ENCODE results near the gene ANKDD1A.

The ANKDD1A gene

GRCh38 chr15:64904189-64904588 lies 7.5 kb upstream of the ANKDD1A start:
- Mint-ChIP-seq H3K27ac (no peak overlapping the region), H3K4me3 (no peak overlapping the region), H3K36me3 (ENCODE audit: low read depth) (peaks cover 11% of the 10 kb centered on the region), H3K27me3 (no peaks in the 10 kb centered on the region), H3K4me1 (ENCODE audit: low read depth) (peaks cover 34% of the 10 kb centered on the region), H3K9me3 (peaks cover 7% of the 10 kb centered on the region)

DNA sequence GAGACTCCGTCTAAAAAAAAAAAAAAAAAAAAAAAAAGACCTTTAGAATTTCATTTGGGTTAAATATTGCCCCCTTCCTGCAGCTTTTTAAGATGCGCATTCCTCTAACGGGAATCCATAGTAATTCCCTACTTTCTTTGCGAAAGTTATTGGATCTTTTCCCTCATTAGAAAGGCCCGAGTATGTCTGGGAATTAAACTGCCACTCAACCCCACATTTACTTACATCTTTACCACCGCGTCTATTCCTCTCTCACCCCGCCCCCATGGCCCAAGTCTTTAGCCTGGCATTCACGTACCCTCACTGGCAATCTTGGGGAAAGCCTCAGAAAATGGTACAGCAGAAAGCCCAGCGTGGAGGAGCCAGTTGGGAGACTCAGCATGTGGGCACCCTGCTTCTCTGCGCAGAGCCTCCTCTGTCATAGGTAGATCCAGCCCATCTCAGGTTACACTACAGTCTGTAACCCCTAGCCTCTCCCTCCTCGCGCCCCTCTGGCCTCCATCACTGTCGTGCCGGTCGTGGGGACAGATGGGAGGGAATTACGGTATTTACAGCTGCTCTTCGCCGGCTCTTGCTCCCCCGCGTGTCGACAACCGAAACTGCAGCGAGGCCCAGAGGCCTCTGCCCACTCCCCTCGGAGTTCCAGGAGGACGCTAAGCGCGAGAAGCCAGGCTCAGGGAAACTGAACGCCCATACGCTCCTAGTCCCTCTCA lies 6.4 kb upstream of the ANKDD1A start:
- H3K27ac Mint-ChIP-seq, result peak overlapping the region; percentile 39
- H3K36me3 Mint-ChIP-seq (ENCODE audit: low read depth), result peaks cover 7% of the 10 kb centered on the region
- no peaks in the 10 kb centered on the region for H3K27me3 Mint-ChIP-seq
- H3K4me1 Mint-ChIP-seq (ENCODE audit: low read depth), result peaks cover 34% of the 10 kb centered on the region
- H3K9me3 Mint-ChIP-seq, result peaks cover 7% of the 10 kb centered on the region
- H3K4me3 Mint-ChIP-seq, result peak overlapping the region; percentile 76

GRCh38 chr15:64905941-64906340 lies 5.8 kb upstream of the ANKDD1A start:
- no peak overlapping the region for H3K4me3 Mint-ChIP-seq
- H3K36me3 Mint-ChIP-seq (ENCODE audit: low read depth), result peaks cover 2% of the 10 kb centered on the region
- H3K27me3 Mint-ChIP-seq, result peaks cover 3% of the 10 kb centered on the region
- peaks cover 3% of the 10 kb centered on the region for H3K9me3 Mint-ChIP-seq
- H3K4me1 Mint-ChIP-seq (ENCODE audit: low read depth), result peaks cover 37% of the 10 kb centered on the region
- no peak overlapping the region for H3K27ac Mint-ChIP-seq

DNA sequence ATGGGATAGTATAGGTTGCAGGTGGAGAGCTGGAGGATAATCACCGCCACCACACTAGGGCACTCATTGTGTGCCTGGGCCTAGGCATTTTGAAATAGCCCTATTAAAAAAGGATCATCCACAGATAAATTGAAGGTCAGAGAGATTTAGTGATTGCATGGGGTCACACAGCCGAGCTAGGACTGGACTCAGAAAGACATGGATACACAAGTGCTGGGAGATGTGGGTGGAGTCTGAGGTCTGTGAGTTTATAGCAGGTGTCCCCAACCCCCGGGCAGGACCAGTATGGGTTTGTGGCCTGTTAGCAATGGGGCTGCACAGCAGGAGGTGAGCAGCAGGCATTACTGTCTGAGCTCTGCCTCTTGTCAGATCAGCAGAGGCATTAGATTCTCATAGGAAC lies 5.3 kb upstream of the ANKDD1A start:
- Mint-ChIP-seq H3K4me3 (no peak overlapping the region), H3K9me3 (no peaks in the 10 kb centered on the region), H3K27ac (no peak overlapping the region), H3K36me3 (ENCODE audit: low read depth) (no peaks in the 10 kb centered on the region), H3K27me3 (peaks cover 8% of the 10 kb centered on the region), H3K4me1 (ENCODE audit: low read depth) (peaks cover 42% of the 10 kb centered on the region)

GRCh38 chr15:64907991-64908390 lies 3.7 kb upstream of the ANKDD1A start:
- Mint-ChIP-seq H3K27ac (no peak overlapping the region), H3K4me1 (ENCODE audit: low read depth) (peaks cover 34% of the 10 kb centered on the region), H3K4me3 (no peak overlapping the region), H3K27me3 (peaks cover 8% of the 10 kb centered on the region), H3K36me3 (ENCODE audit: low read depth) (no peaks in the 10 kb centered on the region), H3K9me3 (no peaks in the 10 kb centered on the region)

- Mint-ChIP-seq H3K27me3 (peaks cover 8% of the 10 kb centered on the region), H3K9me3 (no peaks in the 10 kb centered on the region), H3K4me3 (no peak overlapping the region), H3K4me1 (ENCODE audit: low read depth) (peaks cover 21% of the 10 kb centered on the region), H3K36me3 (ENCODE audit: low read depth) (no peaks in the 10 kb centered on the region), H3K27ac (no peak overlapping the region)
Measured at GRCh38 chr15:64909546-64909945, 2.2 kb upstream of the ANKDD1A start.

DNA sequence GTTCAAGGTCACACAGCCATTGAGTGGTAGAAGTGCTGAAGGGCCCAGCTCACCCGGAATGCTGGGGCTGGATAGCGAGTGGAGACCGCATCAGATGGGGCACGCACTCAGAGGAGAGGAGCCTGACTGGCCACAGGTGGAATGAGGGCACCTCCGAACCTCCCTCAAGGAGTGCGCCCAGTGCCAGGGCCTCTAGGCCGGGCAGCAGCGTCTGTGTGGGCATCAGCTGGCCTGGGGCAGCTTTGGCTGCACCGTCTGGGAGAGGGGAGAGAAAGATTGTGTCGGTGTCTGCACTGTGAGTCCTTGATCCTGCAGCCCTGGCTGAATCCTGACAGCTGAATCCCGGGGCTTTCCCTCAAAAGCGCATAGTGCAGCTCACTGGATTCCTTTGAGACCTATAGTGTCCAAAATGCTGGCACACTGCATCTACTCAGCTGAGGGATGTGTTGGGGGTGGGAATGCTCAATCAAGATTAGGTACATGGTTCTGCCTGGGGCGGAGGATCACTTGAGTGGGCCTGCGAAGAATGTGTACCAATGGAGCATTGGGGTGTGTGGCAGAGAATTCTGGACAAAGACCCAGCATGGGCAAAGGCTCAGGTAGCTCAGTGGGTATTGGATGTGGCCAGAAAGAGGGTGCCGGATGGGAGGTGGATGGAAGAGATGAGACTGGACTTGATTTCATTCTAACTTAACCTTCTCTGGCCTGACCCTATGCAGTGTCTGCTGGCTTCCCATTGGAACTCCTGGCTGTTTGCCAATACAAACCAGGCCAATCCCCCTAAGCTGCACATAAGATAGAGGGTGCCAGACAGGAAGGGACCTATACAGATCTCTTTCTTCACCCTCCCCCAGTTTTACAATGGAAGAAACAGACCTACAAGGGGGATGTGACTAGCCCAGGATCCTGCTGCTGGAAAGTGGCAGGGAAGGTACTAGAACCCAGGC lies 950 bp downstream of the ANKDD1A start:
- Mint-ChIP-seq H3K36me3 (ENCODE audit: low read depth) (no peaks in the 10 kb centered on the region), H3K4me1 (ENCODE audit: low read depth) (peaks cover 13% of the 10 kb centered on the region), H3K27ac (no peak overlapping the region), H3K27me3 (peaks cover 8% of the 10 kb centered on the region), H3K9me3 (no peaks in the 10 kb centered on the region), H3K4me3 (peak overlapping the region; percentile 18)

DNA sequence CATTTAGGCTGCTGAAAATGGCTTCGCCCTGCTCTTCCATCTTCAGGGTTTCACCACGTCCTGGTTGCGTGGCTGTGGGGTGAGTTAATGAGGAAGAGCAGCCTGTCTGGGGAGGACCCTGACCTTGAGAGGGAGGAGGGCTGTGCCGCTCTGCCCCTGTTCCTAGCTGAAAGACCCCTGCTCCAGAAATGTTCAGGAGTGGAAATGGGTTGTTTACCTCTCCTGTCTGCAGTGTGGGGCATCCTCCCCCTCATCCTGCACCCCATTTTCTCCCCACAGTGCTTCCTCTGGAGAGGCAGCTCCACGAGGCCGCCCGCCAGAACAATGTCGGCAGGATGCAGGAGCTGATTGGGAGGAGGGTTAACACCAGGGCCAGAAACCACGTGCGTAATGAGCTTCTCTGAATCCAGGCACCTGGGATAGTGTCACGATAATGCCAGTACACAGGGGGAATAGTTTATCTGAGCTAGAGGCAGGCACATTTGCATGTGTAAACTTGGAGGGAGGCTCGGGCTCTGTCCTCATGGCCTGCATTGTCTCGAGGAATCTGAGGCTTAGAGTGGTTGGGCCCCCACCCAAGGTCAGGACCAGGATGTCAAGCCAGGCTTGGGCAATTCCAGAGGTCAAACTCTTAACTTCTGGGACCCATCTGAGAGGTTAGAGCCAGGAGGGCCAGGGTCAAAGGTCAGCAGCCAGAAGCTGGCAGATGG lies 4.0 kb downstream of the ANKDD1A start:
- peaks cover 7% of the 10 kb centered on the region for H3K27me3 Mint-ChIP-seq
- peaks cover 13% of the 10 kb centered on the region for H3K4me1 Mint-ChIP-seq (ENCODE audit: low read depth)
- H3K9me3 Mint-ChIP-seq, result no peaks in the 10 kb centered on the region
- no peak overlapping the region for H3K4me3 Mint-ChIP-seq
- no peak overlapping the region for H3K27ac Mint-ChIP-seq
- no peaks in the 10 kb centered on the region for H3K36me3 Mint-ChIP-seq (ENCODE audit: low read depth)

GRCh38 chr15:64916365-64916764 lies 4.7 kb downstream of the ANKDD1A start:
- Mint-ChIP-seq H3K27me3 (no peaks in the 10 kb centered on the region), H3K4me3 (no peak overlapping the region), H3K4me1 (ENCODE audit: low read depth) (peaks cover 6% of the 10 kb centered on the region), H3K36me3 (ENCODE audit: low read depth) (no peaks in the 10 kb centered on the region), H3K9me3 (no peaks in the 10 kb centered on the region), H3K27ac (no peak overlapping the region)

GRCh38 chr15:64917211-64917610 lies 5.5 kb downstream of the ANKDD1A start:
- H3K9me3 Mint-ChIP-seq, result no peaks in the 10 kb centered on the region
- peaks cover 1% of the 10 kb centered on the region for H3K4me1 Mint-ChIP-seq (ENCODE audit: low read depth)
- H3K27me3 Mint-ChIP-seq, result no peaks in the 10 kb centered on the region
- H3K36me3 Mint-ChIP-seq (ENCODE audit: low read depth), result no peaks in the 10 kb centered on the region
- H3K4me3 Mint-ChIP-seq, result no peak overlapping the region
- H3K27ac Mint-ChIP-seq, result no peak overlapping the region

DNA sequence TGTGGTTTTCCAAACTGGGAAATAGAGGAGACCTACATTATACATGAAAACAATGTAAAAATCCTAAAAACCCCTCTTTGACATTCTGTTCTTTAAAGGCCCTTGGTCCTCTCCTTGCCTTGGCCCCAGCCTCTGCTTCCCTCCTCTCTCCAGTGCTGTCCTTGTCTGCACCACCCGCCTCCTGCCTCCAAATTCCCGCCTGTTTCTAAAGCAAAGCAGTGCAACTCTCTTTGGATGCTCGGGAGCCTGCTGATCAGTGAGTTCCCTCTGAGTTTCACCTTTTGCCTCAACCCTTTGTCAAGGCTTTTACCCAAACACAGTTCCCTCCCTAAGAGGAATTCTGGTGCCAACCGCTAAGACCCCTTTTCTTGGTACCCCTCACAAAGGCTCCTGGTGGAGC lies 8.0 kb downstream of the ANKDD1A start:
- Mint-ChIP-seq H3K27me3 (no peaks in the 10 kb centered on the region), H3K27ac (no peak overlapping the region), H3K36me3 (ENCODE audit: low read depth) (no peaks in the 10 kb centered on the region), H3K4me3 (no peak overlapping the region), H3K9me3 (no peaks in the 10 kb centered on the region), H3K4me1 (ENCODE audit: low read depth) (no peaks in the 10 kb centered on the region)

DNA sequence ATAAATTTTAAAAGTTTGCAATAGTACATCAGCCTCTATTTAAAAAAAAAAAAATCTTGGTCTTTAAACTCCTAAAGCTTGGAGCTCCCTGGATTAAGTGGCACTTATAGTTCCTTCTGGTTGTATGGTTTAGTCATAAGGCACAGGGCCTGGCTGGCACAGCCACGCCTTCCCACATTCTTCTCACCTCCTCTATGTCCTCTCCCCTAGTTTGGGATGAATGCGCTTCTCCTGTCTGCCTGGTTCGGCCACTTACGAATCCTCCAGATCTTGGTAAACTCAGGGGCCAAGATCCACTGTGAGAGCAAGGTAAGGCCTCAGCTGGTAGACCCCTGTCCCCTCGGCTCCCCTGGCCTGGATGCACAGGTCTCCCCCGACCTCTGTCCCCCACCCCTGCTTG lies 10.0 kb downstream of the ANKDD1A start:
- Mint-ChIP-seq H3K4me3 (no peak overlapping the region), H3K27me3 (no peaks in the 10 kb centered on the region), H3K27ac (no peak overlapping the region), H3K36me3 (ENCODE audit: low read depth) (peaks cover 4% of the 10 kb centered on the region), H3K4me1 (ENCODE audit: low read depth) (no peaks in the 10 kb centered on the region), H3K9me3 (no peaks in the 10 kb centered on the region)

DNA sequence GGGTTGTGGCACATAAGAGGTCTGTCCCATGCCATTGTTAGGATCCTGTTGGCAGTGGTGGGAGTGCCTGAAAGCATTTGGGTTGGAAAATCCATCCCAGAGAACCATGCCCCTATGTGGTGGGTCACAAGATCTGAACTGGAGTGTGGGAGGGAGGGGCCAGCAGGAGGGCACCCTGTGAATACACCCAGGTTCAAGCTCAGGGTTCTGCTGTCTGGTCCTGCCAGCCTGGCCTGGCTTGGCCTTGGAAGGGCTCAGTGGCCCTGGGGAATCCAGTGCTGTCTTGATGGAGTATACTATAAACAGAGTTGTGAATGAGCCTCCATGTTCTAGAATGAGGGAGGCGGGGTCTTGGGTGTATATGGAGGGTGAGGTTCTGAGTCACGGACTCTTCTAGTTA lies 11.8 kb downstream of the ANKDD1A start:
- Mint-ChIP-seq H3K27ac (no peak overlapping the region), H3K36me3 (ENCODE audit: low read depth) (peaks cover 4% of the 10 kb centered on the region), H3K9me3 (no peaks in the 10 kb centered on the region), H3K4me3 (no peak overlapping the region), H3K4me1 (ENCODE audit: low read depth) (peaks cover 3% of the 10 kb centered on the region), H3K27me3 (no peaks in the 10 kb centered on the region)

GRCh38 chr15:64925335-64926330 lies 13.9 kb downstream of the ANKDD1A start:
- Mint-ChIP-seq H3K27ac (no peak overlapping the region), H3K4me3 (no peak overlapping the region), H3K36me3 (ENCODE audit: low read depth) (peaks cover 4% of the 10 kb centered on the region), H3K9me3 (no peaks in the 10 kb centered on the region), H3K4me1 (ENCODE audit: low read depth) (peaks cover 3% of the 10 kb centered on the region), H3K27me3 (no peaks in the 10 kb centered on the region)

All from stimulated activated naive CD8-positive, alpha-beta T cell treated with anti-CD3 and anti-CD28 coated beads, Interleukin-15, Interleukin-2, amounts not matched to agents 100 ng/mL and 50 ng/mL, for 24 hours (primary cell).